Mesothelial cell of epicardium (in vitro differentiated cells): ENCODE data around the gene MT1B. TPM values are rescaled to one million over a fixed set of nuclear protein-coding genes. Genes with fewer than 3 reads are reported as not detected.

ENCODE experiments used
- DNase-seq, 2 experiments: peaks; one replicate each; pipeline ENCODE4 v3.0.0; 2021; ENCODE audit warnings: low spot score in 2 of 2; ENCODE audit not compliant: unreplicated experiment in 2 of 2
- H3K27ac Mint-ChIP-seq: 2 replicates; pipeline ENCODE4 v1.8.0; 2021; ENCODE audit warnings: mixed read lengths
- H3K27me3 Mint-ChIP-seq: 2 replicates; pipeline ENCODE4 v1.8.0; 2021; ENCODE audit warnings: low read depth, mixed read lengths
- H3K36me3 Mint-ChIP-seq: 2 replicates; pipeline ENCODE4 v1.8.0; 2021; ENCODE audit warnings: mixed read lengths
- H3K4me1 Mint-ChIP-seq: 2 replicates; pipeline ENCODE4 v1.8.0; 2021; ENCODE audit warnings: mixed read lengths
- H3K4me3 Mint-ChIP-seq: 2 replicates; pipeline ENCODE4 v1.8.0; 2021; ENCODE audit warnings: mild to moderate bottlenecking, moderate library complexity, mixed read lengths
- H3K9me3 Mint-ChIP-seq: 2 replicates; pipeline ENCODE4 v1.8.0; 2021; ENCODE audit warnings: mixed read lengths
- CTCF ChIP-seq: fragments of 200-600 bp; sonication (generic); IDR thresholded peaks from one replicate; pipeline ENCODE4 v1.5.0; 2021; ENCODE audit warnings: antibody characterized with exemption; ENCODE audit not compliant: unreplicated experiment
- total RNA-seq: library from RNA; stranded (reverse); gene quantifications from 3 replicates; pipeline ENCODE4 v1.2.1, GENCODE V29; 2021

The MT1B gene
- total RNA-seq, 1 donor from 2014 or later: not detected

- H3K27me3 Mint-ChIP-seq: peaks cover 100% of the 10 kb centered on the region
- no peaks in the 10 kb centered on the region for H3K9me3 Mint-ChIP-seq
- peaks cover 4% of the 10 kb centered on the region for H3K4me1 Mint-ChIP-seq
- no peak for TF ChIP-seq CTCF
- H3K27ac Mint-ChIP-seq: no peak overlapping the region
- peak overlapping the region; percentile 20 for H3K4me3 Mint-ChIP-seq
- no peaks in the 10 kb centered on the region for H3K36me3 Mint-ChIP-seq
- DNase-seq: no peak
These were observed 7.9 kb upstream of the MT1B start for GRCh38 chr16:56643833-56644232.

- Mint-ChIP-seq H3K27me3 (peaks cover 100% of the 10 kb centered on the region), H3K36me3 (no peaks in the 10 kb centered on the region), H3K9me3 (no peaks in the 10 kb centered on the region), H3K4me1 (peaks cover 4% of the 10 kb centered on the region), H3K4me3 (no peak overlapping the region), H3K27ac (no peak overlapping the region)
- TF ChIP-seq CTCF: no peak
- DNase-seq: no peak
These were observed 6.4 kb upstream of the MT1B start for GRCh38 chr16:56645311-56645710.

GRCh38 chr16:56645838-56646237 lies 5.8 kb upstream of the MT1B start:
- no peak for TF ChIP-seq CTCF
- H3K4me3 Mint-ChIP-seq: no peak overlapping the region
- peaks cover 100% of the 10 kb centered on the region for H3K27me3 Mint-ChIP-seq
- no peak for DNase-seq
- H3K36me3 Mint-ChIP-seq: no peaks in the 10 kb centered on the region
- H3K4me1 Mint-ChIP-seq: peaks cover 4% of the 10 kb centered on the region
- no peaks in the 10 kb centered on the region for H3K9me3 Mint-ChIP-seq
- no peak overlapping the region for H3K27ac Mint-ChIP-seq

- no peak for TF ChIP-seq CTCF
- Mint-ChIP-seq H3K9me3 (no peaks in the 10 kb centered on the region), H3K36me3 (no peaks in the 10 kb centered on the region), H3K4me1 (peaks cover 4% of the 10 kb centered on the region), H3K27ac (no peak overlapping the region), H3K4me3 (no peak overlapping the region), H3K27me3 (peaks cover 100% of the 10 kb centered on the region)
- no peak for DNase-seq
These were observed 3.9 kb upstream of the MT1B start for GRCh38 chr16:56647641-56648431.

GRCh38 chr16:56649271-56649670 lies 2.4 kb upstream of the MT1B start:
- Mint-ChIP-seq H3K27me3 (peaks cover 99% of the 10 kb centered on the region), H3K4me3 (no peak overlapping the region), H3K9me3 (no peaks in the 10 kb centered on the region), H3K27ac (no peak overlapping the region), H3K4me1 (no peaks in the 10 kb centered on the region), H3K36me3 (no peaks in the 10 kb centered on the region)
- no peak for TF ChIP-seq CTCF
- no peak for DNase-seq
